Fibroblast of lung (primary cell): ENCODE results near the gene LRRK1.

Experiments
- CTCF ChIP-seq, 2 donors: IDR thresholded peaks in 1 of 2; conservative IDR thresholded peaks in 1 of 2; 1 replicate in 1 of 2; 2 replicates in 1 of 2; pipeline ENCODE4 v1.5.1; 2011 to 2012; ENCODE audit warnings: low read length in 2 of 2, control low read depth in 1 of 2, inconsistent platforms in 1 of 2, low read depth in 1 of 2, mild to moderate bottlenecking in 1 of 2
- EZH2 ChIP-seq: IDR thresholded peaks from 2 replicates; pipeline ENCODE4 v1.5.1; 2012; ENCODE audit warnings: low read length, control low read depth, mild to moderate bottlenecking; ENCODE audit errors: missing control alignments

- TF ChIP-seq CTCF (conservative IDR thresholded peaks at IDR 0.05 in 1 of 2, IDR thresholded peaks at IDR 0.05 in 1 of 2; ENCODE audit: low read depth in 1 of 2, low read length in 2 of 2) (no peak), EZH2 (no peak)
Measured at GRCh38 chr15:101071651-101072050, 152.5 kb downstream of the LRRK1 start.
